Stimulated activated CD8-positive, alpha-beta memory T cell treated with anti-CD3 and anti-CD28 coated beads, Interleukin-7, amount 100 ng/mL, for 48 hours (primary cell): Measurements from ENCODE around the gene B3GALT5.
"Not testable (repeated sequence)": the region's sequence is repeated elsewhere in the genome, so short reads cannot be mapped to it uniquely, and the experiment has no call there.

Experiments used
- DNase-seq, 2 donors: peaks; one replicate each; pipeline ENCODE4 v3.0.0-alpha.2; 2020; ENCODE audit warnings: low read depth in 1 of 2; ENCODE audit errors: extremely low read depth in 1 of 2

The B3GALT5 gene, protein sequence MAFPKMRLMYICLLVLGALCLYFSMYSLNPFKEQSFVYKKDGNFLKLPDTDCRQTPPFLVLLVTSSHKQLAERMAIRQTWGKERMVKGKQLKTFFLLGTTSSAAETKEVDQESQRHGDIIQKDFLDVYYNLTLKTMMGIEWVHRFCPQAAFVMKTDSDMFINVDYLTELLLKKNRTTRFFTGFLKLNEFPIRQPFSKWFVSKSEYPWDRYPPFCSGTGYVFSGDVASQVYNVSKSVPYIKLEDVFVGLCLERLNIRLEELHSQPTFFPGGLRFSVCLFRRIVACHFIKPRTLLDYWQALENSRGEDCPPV

DNA sequence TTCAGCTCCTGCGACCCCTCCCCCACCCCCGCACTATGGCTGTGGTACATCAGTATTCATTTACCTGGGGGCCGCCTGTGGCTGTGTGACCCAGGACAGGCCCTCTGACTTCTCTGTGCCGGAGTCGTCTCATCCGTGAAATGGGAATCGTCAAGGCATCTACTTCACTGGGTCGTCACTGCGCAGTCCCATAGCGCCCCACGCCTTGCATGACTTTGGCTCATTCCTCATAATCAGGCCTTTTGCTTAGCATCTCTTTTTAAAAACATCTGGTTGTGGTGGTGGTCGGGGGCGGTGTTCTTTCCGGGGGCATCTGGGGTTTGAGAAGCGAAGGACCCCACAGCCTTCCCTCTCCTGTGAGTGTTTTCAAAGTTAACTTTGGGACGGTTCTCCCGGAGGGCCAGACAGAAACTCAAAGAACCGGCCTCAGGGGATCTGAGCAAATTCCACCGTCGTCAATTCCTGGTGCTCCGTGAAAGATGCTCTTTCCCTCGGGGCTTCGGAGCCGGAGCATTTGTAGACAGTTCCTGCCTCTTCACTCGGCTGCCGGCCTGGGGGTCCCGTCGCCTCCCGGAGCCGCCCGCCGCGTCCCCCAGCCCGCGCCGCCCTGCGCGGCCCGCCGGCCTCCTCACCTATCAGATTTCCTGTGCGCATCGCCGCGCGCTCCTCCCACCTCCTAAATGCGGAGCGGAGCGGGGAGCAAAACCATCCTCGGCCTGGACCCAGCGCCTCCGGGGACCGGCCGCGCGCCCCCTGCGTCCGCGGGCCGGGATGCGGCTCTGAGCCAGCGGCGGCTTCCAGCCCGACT is at the start of gene B3GALT5:
TSS of gene B3GALT5 (plus strand) at position 708 of the 808 bp plus-strand sequence. CDS start 47,620 bp downstream, outside the sequence.
- no peak for DNase-seq

DNA sequence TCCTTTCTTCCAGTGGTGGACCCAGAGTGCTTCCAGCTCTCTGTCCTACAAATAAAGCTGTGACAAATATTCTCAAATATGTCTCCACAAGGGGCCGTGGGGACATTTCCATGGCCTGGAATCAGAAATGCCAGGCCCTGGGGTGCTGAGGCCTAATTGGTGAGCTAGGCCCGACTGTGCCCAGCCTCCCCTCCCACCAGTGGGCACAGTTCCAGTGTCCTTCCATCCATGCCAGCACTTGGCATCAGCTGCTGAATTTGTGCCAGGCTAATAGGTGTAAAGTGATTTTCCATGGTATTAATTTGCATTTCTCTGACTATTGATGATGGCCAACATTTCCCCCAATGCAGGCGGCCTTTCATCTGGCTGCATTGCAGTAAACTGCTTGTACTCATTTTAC is 48.5 kb upstream of the B3GALT5 start:
- DNase-seq: no peak

DNA sequence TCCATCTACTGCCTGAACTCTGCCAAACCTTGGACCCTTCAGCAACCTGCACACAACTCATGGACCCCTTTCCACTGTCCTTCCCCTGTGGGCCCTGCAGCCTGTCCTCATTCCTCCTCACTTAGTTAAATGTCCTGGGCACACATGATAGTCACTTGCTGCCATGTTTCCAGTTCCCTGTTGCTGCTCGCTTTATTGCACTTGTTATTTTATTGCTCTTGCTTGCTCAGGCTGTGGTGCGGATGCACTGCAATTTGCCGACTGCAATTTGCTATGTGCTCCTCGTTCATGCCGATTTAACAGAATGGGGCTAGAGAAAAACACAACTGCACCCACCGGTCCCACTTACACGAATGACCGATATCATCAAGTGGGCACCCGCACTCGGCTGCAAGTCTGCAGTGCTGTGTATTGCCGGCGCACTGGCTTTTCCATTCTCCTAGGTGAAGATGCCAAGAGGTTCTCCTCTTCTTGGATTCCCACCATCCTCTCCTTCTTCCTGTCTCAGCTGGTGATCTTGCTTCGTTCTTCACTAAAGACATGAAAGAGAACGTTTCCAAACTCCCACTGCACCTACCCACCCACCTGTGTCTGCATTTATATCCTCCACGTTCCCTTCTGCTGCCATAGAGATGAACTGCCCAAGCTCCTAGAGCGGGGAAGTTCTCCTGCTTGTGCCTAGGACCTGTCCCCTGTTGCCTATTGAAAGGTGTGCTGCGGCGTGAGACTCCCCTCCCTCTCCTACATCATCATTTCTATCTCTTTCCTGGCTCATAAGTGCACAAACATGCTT is 45.4 kb upstream of the B3GALT5 start:
- no peak for DNase-seq

DNA sequence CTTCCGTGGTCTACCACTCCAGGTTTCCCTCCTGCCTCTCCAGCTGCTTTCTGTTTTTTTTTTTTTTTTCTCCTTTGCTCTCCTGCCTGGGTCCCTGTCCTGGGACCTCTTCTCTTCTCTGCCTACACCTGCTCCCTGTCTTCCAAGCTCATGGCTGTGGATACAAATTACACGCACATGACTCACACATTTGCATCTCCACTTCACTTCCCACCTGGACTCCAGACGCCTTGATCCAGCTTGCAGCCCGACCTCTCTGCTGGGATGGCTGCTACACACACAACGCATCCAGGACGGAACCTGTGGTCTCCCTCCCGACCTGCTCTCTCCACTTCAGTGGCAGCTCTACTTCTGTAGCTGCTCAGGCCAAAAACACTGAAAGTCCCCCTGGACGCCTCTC is 44.4 kb upstream of the B3GALT5 start:
- DNase-seq: no peak

DNA sequence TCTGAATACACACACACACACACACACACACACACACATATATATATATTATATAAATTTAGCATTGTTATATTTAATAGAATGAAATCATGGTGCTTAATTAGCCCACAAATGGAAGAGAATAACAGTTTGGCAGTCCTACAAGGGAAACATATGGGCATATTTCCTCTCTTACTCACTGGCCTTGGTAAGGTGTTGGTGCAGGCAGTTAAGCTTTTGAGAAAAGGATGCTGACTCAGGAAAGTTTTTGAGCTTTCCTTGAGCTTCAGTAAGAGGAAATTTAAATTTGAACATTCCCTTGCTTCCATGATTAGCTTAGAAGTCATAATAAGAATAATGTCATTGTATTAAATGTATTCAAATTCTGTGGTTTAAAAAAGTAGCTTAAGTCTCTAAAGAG is 37.0 kb upstream of the B3GALT5 start:
- DNase-seq: no peak

DNA sequence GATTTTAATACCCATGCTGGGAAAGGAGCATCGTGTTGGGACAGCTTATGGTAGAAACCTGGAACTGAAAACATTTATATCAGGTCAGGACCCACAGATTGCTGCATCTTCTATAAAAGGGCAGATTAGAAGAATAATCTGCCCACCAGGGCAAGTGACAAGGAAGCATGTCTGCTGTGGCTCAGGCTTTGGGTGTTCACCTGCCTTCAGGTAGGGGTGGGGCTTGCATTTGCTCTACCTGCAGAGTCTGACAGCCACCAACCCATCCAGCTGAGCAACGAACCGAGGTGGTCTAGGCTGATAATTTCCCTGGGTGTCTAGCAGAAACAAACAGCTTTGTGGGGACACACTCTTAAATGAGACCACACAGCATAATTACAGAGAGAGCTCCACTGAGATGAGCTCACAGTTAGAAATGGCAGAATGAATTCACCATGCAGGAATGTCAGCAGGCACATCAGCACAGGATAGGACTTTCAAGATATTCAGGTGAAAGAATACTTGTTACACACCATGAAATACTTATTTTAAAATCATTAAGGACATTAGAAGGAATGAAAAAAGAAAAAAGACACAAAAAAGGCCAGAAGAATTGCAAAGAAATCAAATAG is 36.1 kb upstream of the B3GALT5 start:
- DNase-seq: no peak

DNA sequence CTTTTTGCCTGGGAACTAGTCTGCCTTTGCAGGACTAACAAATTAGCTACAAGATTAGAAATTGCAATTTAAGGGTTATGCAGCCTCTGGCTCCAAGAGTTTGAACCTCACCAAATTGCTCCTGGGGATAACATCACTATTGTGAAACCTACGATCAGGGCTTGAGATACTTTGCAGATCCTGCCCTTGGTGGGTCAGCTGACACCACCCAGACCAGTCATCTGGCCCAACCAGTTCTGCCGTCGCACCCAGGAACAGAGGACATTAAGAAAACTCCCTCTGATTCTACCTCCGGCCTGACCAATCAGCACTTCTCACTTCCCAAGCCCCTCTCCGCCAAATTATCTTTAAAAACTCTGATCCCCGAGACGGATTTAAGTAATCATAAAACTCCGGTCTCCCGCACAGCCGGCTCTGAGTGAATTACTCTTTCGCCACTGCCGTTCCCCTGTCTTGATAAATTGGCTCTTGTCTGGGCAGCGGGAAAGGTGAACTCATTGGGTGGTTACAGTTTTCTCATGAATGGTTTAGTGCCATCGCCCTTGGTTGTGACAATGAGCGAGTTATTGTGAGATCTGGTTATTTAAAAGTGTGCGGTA is 32.9 kb upstream of the B3GALT5 start:
- no peak for DNase-seq

DNA sequence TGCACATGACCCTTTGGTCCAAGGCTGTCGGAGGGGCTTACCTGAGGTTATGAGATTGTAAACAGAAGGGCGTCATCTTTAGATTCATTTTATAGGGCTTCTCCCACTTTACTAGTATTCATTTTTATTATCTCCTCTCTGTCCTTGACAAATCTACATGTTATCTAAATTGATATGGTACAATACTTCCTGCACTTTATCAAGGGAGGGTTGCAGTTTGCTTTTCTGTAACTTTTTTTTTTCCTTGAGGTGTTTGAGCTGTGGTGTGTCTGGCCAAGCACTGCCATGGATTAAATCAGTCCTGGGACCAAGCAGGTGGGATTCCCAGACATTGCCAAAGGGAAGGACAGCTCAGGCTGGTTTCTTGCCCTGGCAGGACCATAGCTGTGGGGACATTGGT is 32.0 kb upstream of the B3GALT5 start:
- no peak for DNase-seq

DNA sequence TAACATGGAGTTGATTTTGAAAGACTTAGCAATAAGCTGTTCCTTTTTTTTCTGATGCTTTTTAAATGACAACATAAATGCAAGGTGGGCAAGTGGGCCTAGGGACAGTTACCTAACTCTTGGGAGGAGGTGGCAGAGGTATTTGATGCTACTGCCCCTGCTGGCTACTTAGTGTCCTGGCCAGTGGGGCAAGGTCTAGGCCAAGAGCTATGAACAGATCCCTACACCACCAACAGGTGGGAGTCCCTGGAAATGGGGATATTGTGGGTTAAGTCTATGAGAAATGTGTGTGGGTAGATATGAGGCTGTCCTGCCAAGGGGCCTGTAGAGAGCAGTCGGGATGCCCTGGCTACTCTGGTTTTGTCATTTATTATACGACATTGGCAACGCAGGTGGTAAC is 31.3 kb upstream of the B3GALT5 start:
- no peak for DNase-seq

DNA sequence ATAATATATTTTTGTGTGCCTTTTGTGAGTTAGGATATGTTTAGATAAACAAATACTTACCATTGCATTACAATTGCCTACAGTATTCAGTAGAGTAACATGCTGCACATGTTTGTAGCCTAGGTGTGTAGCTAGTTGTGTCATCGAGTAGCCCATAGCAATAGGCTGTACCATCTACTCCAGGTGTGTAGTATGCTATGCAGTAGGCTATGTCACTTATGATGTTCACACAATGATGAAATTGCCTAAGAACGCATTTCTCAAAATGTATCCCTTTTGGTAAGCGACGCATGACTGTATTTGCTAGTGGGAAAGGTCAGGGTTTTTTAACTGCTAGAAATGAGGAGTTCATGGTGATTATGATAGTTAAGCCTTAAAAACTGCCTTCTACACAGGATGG is 30.0 kb upstream of the B3GALT5 start:
- no peak for DNase-seq

DNA sequence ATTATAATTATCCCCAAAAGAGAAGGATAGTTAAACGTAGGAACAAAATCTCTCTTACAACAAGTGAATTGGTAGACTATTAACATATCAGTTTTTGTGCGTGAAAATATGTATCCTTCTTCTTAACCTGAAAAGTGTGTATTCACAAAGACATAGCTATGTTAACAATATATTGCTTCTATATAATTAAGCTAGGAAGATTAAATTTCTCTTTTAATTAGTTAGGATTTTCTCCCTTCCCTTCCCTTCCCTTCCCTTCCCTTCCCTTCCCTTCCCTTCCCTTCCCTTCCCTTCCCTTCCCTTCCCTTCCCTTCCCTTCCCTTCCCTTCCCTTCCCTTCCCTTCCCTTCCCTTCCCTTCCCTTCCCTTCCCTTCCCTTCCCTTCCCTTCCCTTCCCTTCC is 29.2 kb upstream of the B3GALT5 start:
- DNase-seq: not testable (repeated sequence)

DNA sequence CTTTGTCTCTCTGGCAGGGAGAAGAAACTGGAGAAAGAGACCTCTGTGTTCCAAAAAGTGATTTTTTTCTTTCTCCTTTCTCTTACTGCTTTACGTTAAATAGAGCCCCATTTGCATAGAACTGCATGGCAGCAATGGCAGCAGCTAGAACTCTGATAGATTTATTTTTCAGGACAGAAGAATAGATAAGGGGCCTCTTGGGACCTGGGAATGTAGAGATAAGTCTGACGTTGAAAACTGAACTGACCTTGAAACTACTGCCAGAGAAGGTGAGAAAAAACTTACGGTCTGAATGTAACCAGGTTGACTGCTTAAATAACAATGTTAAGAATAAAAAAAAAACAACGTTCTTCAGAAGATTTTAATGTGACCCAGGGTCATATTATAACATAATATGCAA is 25.4 kb upstream of the B3GALT5 start:
- DNase-seq: no peak

DNA sequence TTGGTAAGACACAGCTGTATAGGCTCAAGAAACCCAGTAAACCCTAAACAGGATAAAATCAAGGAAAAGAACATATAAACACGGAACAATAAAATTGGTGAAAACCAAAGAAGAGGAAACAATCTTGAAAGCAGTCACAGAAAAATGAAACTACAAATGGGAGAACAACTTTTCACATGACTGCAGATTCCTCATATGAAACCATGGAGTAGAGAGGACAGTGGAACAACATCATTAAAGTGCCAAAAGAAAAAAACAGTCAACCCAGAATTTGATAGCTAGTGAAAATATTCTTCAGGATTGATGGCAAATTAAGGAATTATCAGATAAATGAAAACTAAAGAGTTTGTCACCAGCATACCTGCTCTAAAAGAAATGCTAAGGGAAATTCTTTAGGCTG is 23.9 kb upstream of the B3GALT5 start:
- no peak for DNase-seq

DNA sequence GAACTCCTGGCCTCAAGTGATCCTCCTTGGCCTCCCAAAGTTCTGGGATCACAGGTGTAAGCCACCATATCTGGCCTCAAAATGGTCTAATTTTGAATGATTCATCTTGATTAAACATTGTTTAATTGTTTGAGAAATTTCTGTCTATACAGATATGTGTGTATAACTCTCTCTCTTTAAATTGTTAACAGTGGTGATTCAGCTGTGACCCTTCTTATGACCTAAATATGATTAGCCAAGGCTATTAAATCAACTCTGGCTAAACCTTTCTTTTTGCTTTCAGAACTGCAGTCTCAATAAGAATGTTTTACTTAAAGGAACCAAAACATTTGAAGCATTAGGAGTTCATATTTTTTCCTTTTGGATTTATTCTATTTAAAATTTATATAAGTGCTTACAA is 19.2 kb upstream of the B3GALT5 start:
- no peak for DNase-seq

DNA sequence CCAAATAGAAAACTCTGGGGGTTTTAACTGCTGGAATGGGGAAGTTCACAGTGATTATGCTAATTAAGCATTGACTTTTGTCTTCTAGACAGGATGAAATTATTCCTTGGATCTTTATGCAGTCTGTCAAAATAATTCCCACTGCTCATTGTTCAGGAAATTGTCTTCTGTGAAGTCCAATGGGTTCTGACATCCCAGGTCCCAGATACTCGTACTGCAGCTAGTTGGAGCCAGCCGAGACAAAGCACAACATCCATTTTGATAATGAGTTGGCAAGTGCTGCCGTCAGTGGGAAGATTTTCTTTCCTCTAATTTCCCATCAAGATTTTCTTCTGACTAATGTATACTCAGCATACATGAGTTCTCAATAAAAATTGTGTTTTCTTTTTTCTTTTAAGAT is 17.3 kb upstream of the B3GALT5 start:
- DNase-seq: no peak

DNA sequence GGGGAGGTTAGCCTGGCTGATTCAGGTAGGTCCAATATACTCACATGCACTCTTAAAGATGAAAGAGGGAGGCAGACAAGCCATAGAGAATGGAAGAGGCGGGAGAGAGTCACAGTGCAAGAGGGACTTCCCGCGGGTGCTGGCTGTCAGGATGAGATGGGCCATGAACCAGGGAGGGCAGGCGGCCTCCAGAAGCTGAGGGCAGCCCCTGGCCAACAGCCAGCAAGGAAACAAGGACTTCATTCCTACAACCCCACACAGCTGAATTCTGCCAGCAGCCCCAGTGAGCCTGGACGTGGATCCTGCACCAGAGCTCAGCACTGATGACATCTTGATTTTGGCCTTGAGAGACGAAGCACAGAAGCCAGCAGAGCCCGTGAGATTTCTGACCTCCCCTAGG is 15.1 kb upstream of the B3GALT5 start:
- DNase-seq: no peak

DNA sequence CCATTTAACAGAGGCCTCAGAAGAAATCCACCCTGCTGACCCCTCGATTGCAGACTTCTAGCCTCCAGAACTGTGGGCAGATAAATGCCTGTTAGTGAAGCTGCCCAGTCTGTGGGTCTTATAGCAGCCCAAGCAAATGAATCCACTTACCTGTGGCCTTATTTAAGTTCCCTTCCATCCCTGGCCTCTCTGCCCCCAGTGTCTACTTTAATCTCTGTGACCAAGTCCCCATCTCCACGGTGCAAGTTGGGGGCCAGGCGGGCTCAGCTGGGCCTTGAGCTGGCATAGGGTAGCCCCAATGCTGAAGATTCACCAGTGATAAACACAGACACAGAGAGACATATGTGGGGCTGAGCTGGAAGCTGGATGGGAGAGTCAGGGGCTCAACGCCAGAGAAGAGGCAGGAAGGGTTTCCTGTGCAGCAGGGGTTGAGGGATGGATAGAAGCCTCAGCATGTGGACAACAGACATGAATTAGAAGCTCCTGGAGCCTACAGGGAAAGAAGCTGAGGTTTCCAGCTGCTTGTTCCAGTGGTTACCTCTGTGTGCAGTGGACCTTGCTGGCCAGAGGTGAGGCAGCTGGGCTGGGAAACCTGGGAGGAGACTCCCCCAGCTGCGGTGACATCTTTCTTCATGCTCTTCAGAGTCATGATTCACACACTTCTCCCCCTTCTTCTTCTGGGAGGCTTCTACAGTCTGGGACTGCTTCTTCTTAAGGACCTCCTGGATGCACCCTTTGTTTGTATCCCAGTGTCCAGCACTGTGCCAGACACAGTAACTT is 13.4 kb upstream of the B3GALT5 start:
- DNase-seq: no peak

DNA sequence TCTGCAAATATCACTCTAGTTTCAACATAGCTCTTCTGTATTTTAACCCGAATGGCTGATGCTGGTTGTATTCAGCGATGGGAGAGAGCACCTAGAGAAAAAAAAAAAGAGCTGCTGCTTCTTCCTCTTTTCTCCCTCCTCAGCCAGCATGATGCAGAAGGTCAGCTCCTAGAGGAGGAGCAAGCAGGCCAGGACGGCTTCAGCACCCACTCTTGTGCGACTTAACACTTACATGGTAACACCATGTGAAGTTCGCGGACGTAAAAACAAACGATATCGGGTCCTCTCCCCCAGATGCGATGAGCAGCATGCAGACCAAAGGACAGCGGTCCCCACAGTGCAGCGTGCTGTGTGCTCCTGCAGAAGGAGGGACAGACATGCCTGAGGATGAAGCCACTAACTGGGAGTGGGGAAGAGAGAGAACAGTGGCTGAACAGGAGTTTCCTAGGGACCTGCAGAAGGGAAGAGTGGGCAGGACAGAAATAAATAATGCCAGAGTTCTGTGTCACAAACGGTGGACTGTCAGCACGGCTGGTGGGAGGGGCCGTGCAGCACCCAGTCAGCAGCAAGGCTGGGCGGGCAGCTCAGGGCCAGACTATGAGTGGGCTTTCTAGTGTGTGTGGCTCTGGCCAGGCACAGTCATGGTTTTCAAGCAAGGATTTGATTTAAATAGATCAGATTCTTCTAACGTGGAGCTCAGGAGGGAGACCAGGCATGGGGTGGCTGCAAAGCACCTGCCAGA is 11.4 kb upstream of the B3GALT5 start:
- DNase-seq: no peak

DNA sequence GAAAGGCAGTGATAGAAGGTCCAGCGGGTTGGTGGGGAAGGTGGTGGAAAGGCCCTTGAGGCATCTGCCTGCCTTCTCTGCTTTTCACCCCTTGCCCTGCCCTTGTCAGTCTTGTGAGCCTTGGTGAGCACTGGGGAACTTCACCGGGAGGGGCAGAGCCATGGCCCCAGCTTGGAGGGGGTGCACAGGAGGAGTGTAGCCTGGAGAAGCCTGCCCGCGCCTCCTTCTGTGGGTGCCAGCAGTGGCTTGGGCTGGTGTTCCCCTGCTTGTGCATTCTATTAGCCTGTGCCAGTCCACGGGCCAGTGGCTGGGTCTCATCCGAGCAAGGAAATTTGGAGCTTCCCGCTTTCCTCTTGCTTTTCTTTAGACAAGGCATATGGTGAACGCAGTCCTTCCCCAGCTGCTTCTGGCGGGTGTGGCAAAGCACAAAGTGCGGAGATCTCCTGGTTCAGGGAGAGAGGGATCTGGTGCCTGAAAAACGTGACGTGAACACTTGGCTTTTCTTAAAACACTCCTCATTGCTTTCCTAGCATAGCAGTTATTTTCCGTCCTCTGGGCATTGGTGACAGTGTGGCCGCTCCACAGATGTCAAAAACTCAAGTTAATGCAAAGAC is 10.6 kb upstream of the B3GALT5 start:
- DNase-seq: no peak
